Measurements from ENCODE around the gene PPP1R26.
"Not testable (repeated sequence)": the region's sequence is repeated elsewhere in the genome, so short reads cannot be mapped to it uniquely, and the experiment has no call there.

PPP1R26 gene

DNA sequence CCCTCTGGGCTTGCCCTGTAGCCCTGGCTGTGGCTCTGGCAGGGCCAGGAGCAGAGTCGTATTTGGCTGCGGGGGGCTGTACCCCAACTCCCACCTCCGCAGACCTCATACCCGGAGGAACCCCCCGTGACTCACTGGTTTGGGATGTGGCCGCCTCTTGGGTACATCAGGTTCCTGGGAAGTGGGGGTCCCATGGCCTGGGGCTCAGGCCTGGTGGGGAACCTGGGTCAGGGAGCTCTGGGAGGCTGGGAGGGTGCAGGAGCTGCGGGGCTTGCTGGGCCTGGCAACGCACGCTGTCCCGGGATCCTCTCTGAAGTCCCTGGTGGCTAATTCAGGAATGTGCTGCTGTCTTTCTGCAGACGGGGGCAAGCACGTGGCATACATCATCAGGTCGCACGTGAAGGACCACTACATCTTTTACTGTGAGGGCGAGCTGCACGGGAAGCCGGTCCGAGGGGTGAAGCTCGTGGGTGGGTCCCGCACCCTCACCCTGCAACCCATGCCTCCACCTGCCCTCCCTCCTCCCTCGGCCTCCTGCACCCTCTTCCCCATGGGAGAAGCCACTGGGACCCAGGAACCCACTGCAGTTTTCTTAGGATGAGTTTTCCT lies 44.0 kb downstream of the PPP1R26 start:
- DNase-seq, result no peak

DNA sequence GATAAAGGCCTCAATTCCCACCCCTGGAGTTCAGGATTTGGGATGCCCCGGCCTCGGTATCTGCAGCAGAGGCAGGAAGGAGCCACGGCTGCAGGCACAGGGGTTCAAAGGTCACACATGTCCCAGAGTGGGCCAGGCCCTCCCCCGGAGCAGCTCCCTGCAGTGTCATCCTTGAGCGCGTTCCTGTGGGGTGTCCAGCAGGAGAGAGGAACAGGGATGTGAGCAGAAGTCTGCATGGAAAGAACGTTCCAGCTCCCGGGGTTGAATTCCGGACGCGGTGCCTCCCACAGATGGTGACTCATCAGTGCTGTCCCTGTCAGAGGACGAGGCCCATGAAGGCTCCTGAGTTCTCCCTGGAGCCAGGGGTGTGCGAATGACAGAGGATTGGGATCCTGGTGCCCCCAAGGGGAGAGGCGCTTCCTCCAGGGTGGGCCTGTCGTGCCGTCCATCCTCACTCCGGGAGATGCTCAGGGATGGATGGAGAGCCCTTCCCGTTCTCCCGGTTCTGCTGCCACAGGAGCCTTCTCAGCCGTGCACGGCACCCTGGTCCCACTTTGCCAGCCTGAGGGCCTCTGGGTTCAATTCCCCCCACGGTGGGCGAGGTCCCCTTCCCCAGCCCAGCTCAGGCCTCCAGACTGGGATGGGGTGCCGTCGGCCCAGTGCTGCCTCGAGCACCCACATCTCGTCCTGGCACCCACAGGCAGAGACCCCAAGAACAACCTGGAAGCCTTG lies 44.7 kb downstream of the PPP1R26 start:
- no peak for DNase-seq

DNA sequence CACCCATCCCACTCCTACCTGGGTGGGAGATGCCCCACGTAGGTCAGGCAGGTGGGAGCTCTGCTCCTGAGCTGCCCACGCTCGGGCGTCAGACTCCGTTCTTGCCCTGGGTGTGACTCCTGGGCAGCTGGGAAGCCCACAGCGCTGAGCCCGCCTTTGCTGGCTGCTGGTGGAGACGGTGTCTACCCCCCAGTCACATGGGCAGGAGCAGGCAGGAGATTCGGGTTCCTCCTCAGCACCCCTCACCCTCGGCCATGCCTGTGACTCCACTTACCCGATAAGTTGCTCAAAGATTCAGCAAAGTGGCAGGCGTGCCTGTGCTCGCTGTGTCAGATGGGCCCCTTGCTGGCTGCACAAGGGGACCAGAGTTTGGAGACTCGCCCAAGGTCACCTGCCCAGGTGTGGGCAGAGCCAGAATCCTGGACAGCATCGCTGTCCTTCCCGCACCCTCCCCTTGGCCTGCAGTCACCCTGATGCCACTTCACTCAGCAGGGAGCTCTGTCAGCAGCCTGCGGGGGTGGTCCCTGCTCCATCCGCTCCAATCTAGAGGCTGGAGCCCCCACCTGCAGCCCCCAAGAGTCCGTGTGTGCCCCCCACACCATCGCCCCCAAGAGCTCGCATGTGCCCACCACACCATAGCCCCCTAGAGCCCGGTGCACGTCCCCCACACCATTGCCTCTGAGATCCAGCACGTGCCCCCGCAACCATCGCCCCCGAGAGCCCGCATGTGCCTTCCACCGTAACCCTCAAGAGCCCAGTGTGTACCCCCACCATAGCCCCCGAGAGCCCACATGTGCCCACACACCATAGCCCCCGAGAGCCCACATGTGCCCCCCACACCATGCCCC lies 45.9 kb downstream of the PPP1R26 start:
- no peak for DNase-seq

DNA sequence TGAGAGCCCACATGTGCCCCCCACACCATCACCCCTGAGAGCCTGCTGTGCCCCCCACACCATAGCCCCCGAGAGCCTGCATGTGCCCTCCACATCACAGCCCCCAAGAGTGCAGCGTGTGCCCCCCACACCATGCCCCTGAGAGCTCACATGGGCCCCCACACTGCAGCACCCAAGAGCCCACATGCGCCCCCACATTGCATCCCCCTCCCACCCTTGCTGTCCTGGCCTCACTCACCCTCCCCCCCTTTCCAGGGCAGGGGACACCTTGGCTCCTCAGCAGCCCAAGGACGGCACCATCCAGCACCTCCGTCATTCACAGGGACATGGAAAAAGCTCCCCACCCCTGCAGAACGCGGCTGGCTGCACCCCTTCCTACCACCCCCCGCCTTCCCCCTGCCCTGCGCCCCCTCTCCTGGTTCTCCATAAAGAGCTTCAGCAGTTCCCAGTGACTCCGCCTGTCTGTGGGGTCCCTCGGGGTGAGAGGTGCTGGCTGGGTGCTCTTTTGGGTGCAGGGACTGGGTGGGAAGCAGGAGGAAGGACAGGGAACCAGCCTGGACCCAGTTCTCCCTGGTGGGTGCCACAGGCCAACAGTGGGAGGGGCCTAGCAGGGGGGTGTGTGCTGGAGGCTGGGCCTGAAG lies 46.6 kb downstream of the PPP1R26 start:
- DNase-seq, result no peak

GRCh38 chr9:135526730-135527571 lies 47.4 kb downstream of the PPP1R26 start:
- DNase-seq, result no peak

DNA sequence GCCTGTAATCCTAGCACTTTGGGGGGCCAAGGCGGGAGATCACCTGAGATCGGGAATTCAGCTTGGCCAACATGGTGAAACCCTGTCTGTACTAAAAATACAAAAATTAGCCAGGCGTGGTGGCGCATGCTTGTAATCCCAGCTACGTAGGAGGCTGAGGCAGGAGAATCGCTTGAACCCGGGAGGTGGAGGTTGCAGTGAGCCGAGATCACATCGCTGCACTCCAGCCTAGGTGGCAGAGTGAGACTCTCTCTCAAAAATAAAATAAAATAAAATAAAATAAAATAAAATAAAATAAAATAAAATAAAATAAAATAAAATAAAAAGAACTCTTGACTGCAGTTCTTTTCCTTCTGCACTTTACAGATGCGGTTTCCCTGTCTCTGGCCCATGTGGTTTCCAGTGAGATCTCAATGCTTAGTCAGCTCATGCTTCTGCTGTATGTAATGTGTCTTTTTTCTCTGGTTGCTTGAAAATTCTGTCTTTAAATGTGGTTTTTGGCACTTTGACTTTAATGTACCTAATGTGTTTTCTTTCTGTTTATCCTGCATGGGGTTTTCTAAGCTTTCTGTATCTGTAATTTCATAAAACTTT lies 49.4 kb downstream of the PPP1R26 start:
- not testable (repeated sequence) for DNase-seq

DNA sequence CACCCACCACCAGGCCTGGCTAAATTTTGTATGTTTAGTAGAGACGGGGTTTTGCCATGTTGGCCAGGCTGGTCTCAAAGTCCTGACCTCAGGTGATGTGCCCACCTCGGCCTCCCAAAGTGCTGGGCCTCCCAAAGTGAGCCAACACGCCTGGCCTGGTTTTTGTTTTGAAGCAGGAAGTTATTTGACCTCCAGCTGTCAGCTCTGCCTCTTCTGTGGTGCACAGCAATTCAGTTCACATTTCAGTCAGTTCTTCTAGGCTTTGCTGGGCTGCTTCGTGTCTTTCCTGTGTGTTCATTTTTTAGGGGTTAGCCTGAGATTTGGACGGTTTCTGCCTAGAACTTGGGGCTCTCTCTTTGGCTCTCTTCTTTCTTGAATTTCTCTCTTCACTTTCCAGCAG lies 50.6 kb downstream of the PPP1R26 start:
- DNase-seq, result no peak

DNA sequence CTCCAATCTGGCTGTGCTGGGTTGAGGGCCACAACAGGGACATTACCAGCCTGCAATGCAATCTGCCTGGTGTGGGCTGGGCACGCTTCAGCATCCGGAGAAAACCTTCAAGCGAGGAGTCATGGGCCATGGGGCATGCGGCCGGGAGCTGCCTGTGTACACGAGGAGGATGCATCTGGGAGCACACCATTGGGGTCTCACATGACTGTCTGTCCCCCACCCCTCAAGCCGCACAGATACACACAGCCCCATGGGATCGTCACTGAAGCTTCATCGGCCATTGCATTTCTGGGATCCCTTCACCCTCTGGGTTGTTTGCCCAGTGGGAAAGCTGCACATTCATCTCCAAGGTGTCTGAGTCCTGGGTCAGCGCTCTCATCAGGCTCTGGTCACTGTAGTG lies 51.5 kb downstream of the PPP1R26 start:
- DNase-seq, result no peak

DNA sequence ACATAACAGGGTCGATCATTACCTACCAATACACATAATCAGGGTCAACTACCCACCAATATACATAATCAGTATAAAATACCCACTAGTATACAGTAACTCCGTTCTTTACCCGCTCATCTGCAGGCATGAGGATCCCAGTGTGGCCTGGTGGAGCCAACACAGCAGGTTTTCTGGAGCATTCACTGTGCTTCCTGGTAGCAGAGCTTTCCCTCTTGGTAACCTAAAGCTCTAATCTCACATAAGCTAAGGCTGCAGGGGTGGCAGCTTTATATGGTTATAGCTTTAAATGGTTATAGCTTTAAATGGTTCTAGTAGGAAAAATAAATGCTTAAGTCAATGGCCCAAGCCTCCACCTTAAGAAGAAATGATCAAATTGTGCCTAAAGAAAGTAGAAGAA lies 53.5 kb downstream of the PPP1R26 start:
- DNase-seq, result no peak

GRCh38 chr9:135533674-135534073 lies 54.1 kb downstream of the PPP1R26 start:
- no peak for DNase-seq

GRCh38 chr9:135534192-135534711 lies 54.7 kb downstream of the PPP1R26 start:
- not testable (repeated sequence) for DNase-seq

DNA sequence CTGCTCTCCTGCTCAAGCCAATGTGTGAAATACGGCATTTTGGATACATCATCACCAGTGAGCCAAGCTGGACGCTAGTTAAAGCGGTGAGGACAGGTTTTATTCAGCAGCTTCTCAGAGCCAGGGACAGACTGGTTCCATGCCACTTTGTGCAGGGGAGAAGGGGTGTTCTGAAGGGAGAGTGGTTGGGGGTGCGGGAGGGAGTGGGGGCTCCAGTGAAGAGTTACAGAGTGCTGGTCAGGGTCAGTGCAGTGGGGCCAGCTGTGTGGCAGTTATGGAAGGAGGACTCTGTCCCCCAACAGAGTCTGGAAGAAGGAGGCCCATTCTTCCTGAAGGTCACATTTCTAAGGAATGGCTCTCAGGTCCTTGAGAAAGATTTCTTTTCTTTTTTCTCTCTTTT lies 55.2 kb downstream of the PPP1R26 start:
- DNase-seq, result not testable (repeated sequence)

- DNase-seq, result not testable (repeated sequence)
These were observed 56.0 kb downstream of the PPP1R26 start for GRCh38 chr9:135535631-135536030.

DNA sequence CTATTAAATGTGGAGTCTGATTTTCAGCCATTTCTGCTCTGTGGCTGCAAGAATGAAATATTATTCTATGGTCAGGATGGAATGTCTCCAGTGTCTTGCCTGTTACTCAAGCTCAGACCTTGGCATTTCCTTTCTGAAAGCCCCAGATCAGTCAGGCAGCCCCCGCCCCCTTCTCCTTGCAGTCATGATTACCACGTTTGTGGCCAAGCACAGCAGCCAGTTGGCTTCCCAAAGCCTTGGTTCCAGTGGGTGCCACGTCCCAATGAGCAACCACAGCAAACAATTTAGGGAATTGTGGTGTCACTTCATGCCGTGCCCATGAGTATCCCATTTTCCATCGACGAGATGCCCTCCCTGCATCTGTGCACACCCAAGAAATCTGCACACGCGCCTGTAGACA lies 56.6 kb downstream of the PPP1R26 start:
- no peak for DNase-seq

All from activated effector memory CD4-positive, alpha-beta T cell treated with Interleukin-2 at 50 U/mL for 16 hours (primary cell).